Astrocyte of the spinal cord (primary cell): Measurements from ENCODE around the gene ADNP.
A peak's percentile ranks its signal among the peaks of the same experiment; 100 is the strongest.

Experiments
- DNase-seq: peaks from one replicate; pipeline ENCODE4 v3.0.0; 2011; ENCODE audit warnings: low read depth, low spot score
- H3K4me3 ChIP-seq: 2 replicates; pipeline ENCODE4 v1.5.1; 2011; ENCODE audit warnings: low read depth, mild to moderate bottlenecking, low read length, moderate library complexity
- in situ Hi-C: cut with HindIII; loops from 2 replicates; pipeline ENCODE4 v1.10.0; 2017; ENCODE audit warnings: low sequenced_read_pairs
- TF ChIP-seq, protein P1 (sequence below): IDR thresholded peaks from 2 replicates; pipeline ENCODE4 v1.5.1; 2012; ENCODE audit warnings: low read depth, mild to moderate bottlenecking, low read length, inconsistent platforms

The ADNP gene

DNA sequence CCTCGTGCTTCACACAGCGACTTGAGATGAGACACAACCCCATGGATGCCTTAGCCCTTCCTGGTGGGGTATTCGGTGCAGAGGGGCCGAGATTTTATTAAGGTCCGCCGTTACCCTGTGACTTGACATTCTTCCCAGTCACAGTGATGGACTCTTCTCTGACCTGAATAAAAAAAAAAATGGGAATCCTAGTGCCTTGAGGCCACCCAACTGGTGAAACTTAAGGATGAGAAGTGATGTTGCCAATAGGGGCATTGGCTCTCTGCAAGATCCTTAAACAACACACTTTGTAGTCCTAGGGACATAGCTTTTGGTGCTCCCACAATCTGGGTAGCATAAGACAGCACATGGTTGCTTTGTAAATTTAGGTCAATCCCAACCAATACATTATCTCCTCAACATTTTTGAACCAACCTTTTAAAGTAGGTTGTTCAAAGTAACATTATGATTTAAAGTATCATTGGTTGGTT lies 814 bp upstream of the ADNP start:
- H3K4me3 ChIP-seq = peak overlapping the region; percentile 89
- TF ChIP-seq, protein P1, sequence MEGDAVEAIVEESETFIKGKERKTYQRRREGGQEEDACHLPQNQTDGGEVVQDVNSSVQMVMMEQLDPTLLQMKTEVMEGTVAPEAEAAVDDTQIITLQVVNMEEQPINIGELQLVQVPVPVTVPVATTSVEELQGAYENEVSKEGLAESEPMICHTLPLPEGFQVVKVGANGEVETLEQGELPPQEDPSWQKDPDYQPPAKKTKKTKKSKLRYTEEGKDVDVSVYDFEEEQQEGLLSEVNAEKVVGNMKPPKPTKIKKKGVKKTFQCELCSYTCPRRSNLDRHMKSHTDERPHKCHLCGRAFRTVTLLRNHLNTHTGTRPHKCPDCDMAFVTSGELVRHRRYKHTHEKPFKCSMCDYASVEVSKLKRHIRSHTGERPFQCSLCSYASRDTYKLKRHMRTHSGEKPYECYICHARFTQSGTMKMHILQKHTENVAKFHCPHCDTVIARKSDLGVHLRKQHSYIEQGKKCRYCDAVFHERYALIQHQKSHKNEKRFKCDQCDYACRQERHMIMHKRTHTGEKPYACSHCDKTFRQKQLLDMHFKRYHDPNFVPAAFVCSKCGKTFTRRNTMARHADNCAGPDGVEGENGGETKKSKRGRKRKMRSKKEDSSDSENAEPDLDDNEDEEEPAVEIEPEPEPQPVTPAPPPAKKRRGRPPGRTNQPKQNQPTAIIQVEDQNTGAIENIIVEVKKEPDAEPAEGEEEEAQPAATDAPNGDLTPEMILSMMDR = no peak
- in situ Hi-C loops = no loop called here
- no peak for DNase-seq

DNA sequence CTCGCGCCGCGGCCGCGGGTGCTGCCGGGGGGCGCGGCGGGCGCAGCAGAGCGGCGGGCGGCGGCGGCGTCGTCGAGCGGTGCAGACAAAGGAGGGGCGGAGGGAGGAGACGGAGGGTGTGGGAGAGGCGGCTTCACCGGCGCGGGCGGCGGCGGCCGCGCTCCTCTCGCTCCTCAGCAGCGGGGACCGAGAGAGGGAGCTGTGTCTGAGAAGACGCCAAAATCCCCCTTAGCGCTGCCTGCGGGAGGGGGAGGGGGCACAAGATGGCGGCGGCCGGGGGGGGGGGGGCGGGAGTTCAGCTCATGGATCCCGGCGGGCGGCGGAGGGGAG lies 296 bp downstream of the ADNP start:
- no peak for DNase-seq
- TF ChIP-seq, protein P1 = no peak
- peak overlapping the region; percentile 89 for H3K4me3 ChIP-seq
- in situ Hi-C loops = no loop called here

DNA sequence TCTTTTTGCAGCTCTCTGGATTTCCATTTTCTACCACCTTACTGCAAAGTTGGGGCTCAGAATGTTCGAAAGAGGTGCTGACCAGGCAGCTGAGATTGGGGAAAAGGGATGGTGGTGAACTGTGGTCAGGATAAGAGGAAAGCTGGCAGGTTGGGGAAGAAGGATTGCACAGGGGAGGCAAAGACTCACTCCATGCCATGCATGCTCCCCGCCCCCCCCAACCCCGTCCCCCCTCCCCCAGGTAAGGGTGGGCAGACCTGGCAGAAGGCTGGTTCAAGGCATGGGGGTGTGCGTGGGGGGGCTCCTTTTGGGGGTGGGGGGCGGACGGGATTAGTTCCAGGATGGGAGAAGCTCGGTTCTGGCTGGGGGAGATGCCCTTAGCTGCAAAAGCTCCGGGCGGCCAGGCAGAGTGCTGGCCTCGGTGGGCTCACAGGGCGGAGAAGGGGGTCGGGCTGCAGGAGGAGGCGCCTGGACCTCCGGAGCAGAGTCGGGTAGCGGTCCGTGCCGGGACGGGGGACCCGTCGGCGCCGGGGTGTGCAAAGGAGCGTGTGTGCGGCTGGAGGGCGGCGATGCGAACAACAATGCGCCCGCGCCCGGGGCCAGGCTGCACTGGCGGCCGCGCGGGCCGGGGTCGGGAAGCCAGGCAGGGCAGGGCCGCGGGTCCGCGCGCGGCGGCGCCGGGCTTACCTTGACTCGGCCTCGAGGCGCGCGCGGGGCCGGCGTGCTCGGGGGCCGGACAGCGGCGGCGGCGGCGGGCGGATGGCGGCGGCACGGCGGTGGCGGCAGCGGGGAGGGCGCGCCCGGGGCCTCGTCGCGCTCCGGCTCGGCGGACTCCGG lies 880 bp downstream of the ADNP start:
- peak overlapping the region; percentile 89 for H3K4me3 ChIP-seq
- DNase-seq = no peak
- TF ChIP-seq, protein P1 = no peak
- in situ Hi-C loops = no loop called here

DNA sequence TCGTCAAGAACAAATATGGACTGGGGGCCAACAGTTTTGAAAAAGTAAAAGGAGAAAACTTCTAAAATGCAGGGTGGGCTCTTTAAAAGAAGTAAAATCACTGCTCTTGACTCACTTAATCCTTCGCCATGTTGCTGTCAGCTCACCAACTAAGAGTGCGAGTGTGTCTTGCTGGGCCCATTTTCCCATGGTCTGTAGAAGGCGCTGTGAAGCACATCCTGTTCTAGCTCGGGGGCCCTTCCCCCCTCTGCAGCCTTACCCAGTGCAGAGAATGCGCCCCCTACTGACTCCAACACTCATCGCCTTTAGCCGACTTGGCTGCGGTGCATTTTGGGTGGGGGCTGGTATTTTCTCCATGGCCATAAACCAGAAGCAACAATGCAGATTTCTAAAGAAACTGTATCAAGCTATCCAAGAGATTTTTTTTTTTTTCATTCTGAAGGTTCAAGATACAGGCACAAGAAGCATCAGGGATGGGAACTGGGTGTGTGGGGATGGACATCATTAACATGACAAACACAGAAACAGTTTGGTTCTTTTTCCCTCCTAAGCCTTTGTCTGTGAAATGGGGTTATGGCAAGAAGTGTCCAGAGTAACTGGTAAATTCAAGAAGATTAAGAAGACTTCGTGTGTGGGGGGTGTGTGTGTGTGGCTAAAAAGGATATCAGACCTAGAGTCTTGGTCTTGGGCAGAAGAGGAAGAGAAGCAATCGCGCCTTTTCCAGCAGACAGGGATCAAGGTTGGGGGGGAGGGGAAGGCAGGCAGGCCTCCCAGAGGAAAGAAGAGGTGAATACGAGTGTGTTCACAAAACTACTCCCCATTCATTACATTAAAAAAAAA lies 1.7 kb downstream of the ADNP start:
- peak; percentile 96 for DNase-seq
- peak overlapping the region; percentile 89 for H3K4me3 ChIP-seq
- in situ Hi-C loops = no loop called here
- TF ChIP-seq, protein P1 = peak; percentile 97

DNA sequence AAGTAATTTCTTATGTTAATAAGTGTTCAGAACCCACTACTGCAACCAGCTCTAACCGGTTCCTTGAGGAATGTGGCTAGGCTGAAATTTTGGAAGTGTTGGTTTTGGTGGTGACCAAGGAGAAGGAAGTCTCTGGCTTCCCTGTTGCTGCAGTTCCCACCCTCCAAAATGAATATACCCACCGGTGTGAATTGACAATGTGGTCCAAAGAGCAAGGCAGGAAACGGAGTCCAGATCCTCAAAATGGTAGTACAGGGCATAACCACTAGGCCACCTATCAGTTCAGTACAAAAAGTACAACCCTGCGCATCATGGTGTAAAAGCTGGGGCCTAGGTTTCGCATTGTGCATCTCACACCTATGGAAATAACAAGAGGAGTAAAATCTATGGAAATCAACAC lies 2.8 kb downstream of the ADNP start:
- H3K4me3 ChIP-seq = peak overlapping the region; percentile 89
- in situ Hi-C loops = no loop called here
- DNase-seq = no peak
- TF ChIP-seq, protein P1 = no peak

DNA sequence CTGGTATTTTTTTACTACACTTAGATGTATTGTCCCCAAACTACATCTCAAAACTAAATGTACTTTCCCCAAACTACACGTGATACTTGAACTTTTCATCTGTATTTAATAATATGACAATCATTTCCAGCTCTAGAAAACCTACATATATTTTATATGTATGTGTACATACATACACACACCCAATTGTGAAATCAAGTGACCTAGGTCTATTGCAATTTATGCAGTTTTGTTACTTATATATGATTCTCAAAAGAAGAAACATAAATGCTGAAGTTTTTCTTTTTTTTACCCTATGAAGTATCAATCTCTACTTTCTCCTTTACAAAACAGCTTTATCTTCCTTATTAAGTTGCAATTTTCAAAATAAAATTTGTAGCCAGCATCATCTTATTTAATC lies 4.7 kb downstream of the ADNP start:
- in situ Hi-C loops = no loop called here
- H3K4me3 ChIP-seq = no peak overlapping the region
- DNase-seq = no peak
- TF ChIP-seq, protein P1 = no peak
